ENCODE measurements around the gene RPS18. TPM values are rescaled to one million over a fixed set of nuclear protein-coding genes. Genes with fewer than 3 reads are reported as not detected.

The RPS18 gene
- total RNA-seq, 1 experiment from 2014 or later = 4,062 TPM

DNA sequence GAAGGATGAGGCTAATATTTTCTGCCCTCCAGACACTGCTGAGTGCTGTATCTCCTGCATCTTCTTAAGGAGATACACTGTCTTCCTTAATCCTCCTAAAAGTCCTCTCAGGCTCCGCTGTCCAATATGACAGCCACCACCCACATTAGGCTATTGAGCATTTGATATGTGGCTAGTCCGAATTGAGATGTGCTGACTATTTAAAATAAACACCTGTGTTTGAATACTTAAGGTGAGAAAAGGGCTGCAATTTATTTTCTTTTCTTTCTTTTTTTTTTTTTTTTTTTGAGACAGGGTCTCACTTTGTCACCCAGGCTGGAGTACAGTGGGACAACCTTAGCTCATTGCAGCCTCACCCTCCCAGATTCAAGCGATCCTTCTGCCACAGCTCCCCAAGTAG is 30.0 kb downstream of the RPS18 start:
- Histone ChIP-seq H3K27ac (ENCODE audit: low read depth, low read length) (no peak overlapping the region), H3K4me3 (replicated peaks in 1 of 2; ENCODE audit: low read depth in 1 of 2, low read length in 2 of 2) (no peak overlapping the region), H3K4me2 (ENCODE audit: low read length) (no peak overlapping the region), H2AFZ (ENCODE audit: low read depth, low read length, poor library complexity, severe bottlenecking) (no peak overlapping the region), H3K9me2 (ENCODE audit: insufficient read depth) (no peaks in the 10 kb centered on the region), H3K4me1 (ENCODE audit: control insufficient read depth in 1 of 2, insufficient read depth in 2 of 2, low read length in 2 of 2) (peaks cover 4 to 23% of the 10 kb centered on the region in 2 experiments; a peak in 3 of 4 replicates), H3K9me3 (ENCODE audit: control insufficient read depth in 1 of 2, insufficient read depth in 1 of 2, low read depth in 1 of 2, low read length in 2 of 2) (no peaks in the 10 kb centered on the region), H3K79me2 (ENCODE audit: insufficient read depth, low read length) (peaks cover 21% of the 10 kb centered on the region), H4K20me1 (ENCODE audit: insufficient read depth) (no peaks in the 10 kb centered on the region), H3K27me3 (ENCODE audit: insufficient read depth, low read length) (no peaks in the 10 kb centered on the region), H3K9ac (ENCODE audit: low read length) (no peak overlapping the region), H3K36me3 (ENCODE audit: control insufficient read depth in 1 of 2, insufficient read depth in 2 of 2, low read length in 2 of 2) (peaks cover 9 to 11% of the 10 kb centered on the region in 2 experiments; a peak in 3 of 4 replicates)
- CTCF ChIA-PET = no interaction called here
- POLR2A ChIA-PET = interaction anchor here (1.0 kb wide), 1 partner anchor 9 kb away, joined by 3 read pairs; no protein-coding TSS in a partner anchor
- DNase-seq (ENCODE audit: low read depth, low spot score) (no peak), ATAC-seq (no peak)
- BruUV-seq (replicated peaks) = no TSS peak
- RAD21 ChIA-PET (ENCODE audit: low non-redundant PET in 1 of 2, low total read pairs in 2 of 2, uncharacterized antibody in 2 of 2, unreplicated experiment in 2 of 2) = no interaction called here
- intact Hi-C loops (cut with micrococcal nuclease) = no loop called here
- TF ChIP-seq ZFX (IDR thresholded peaks at IDR 0.05) = no peak
- no peak for TF ChIP-seq FOSL1 (IDR thresholded peaks at IDR 0.05; ENCODE audit: low read depth)
- TF ChIP-seq ZNF274 (IDR thresholded peaks at IDR 0.05; ENCODE audit: low read depth, low read length) = no peak
- TF ChIP-seq, protein P1, sequence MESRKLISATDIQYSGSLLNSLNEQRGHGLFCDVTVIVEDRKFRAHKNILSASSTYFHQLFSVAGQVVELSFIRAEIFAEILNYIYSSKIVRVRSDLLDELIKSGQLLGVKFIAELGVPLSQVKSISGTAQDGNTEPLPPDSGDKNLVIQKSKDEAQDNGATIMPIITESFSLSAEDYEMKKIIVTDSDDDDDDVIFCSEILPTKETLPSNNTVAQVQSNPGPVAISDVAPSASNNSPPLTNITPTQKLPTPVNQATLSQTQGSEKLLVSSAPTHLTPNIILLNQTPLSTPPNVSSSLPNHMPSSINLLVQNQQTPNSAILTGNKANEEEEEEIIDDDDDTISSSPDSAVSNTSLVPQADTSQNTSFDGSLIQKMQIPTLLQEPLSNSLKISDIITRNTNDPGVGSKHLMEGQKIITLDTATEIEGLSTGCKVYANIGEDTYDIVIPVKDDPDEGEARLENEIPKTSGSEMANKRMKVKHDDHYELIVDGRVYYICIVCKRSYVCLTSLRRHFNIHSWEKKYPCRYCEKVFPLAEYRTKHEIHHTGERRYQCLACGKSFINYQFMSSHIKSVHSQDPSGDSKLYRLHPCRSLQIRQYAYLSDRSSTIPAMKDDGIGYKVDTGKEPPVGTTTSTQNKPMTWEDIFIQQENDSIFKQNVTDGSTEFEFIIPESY (IDR thresholded peaks at IDR 0.05; ENCODE audit: extremely low read depth, insufficient replicate concordance, low read length) = no peak
- no peak for TF ChIP-seq TCF7L2 (IDR thresholded peaks at IDR 0.05; ENCODE audit: borderline replicate concordance, extremely low read depth, insufficient read depth, insufficient read length)

DNA sequence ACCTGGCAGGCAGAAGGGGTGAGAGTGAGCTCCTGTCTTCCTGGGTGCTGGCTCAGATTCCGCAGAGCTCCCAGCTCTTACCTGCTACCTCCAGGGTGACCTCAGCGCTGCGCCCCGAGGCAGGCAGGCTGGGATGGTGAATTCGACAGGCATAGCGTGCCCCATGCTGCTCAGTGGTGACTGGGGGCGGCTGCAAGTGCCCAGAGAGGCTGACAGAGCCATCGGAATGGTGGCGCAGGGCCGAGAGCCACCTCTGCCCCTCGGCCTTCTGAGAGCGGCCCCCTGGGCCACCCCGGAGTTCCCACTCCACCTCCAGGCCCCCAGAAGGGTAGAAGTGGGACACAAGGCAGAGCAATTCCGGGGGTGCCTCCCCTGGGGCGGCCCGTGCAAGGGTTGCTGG is 32.3 kb downstream of the RPS18 start:
- BruUV-seq (replicated peaks) = no TSS peak
- ATAC-seq = no peak
- ChIA-PET RAD21 (ENCODE audit: low non-redundant PET in 1 of 2, low total read pairs in 2 of 2, uncharacterized antibody in 2 of 2, unreplicated experiment in 2 of 2) (no interaction called here), CTCF (no interaction called here), POLR2A (no interaction called here)
- Histone ChIP-seq H4K20me1 (ENCODE audit: insufficient read depth) (no peaks in the 10 kb centered on the region), H3K79me2 (ENCODE audit: insufficient read depth, low read length) (peaks cover 22% of the 10 kb centered on the region), H3K9me2 (ENCODE audit: insufficient read depth) (no peaks in the 10 kb centered on the region), H3K4me3 (replicated peaks in 1 of 2; ENCODE audit: low read depth in 1 of 2, low read length in 2 of 2) (no peak overlapping the region), H3K27ac (ENCODE audit: low read depth, low read length) (no peak overlapping the region), H3K4me2 (ENCODE audit: low read length) (no peak overlapping the region), H3K4me1 (ENCODE audit: control insufficient read depth in 1 of 2, insufficient read depth in 2 of 2, low read length in 2 of 2) (peaks cover 0 to 9% of the 10 kb centered on the region in 2 experiments; a peak in 1 of 4 replicates), H3K9me3 (ENCODE audit: control insufficient read depth in 1 of 2, insufficient read depth in 1 of 2, low read depth in 1 of 2, low read length in 2 of 2) (no peaks in the 10 kb centered on the region), H3K36me3 (ENCODE audit: control insufficient read depth in 1 of 2, insufficient read depth in 2 of 2, low read length in 2 of 2) (peaks cover 9 to 11% of the 10 kb centered on the region in 2 experiments; a peak in 3 of 4 replicates), H3K9ac (ENCODE audit: low read length) (no peak overlapping the region), H3K27me3 (ENCODE audit: insufficient read depth, low read length) (no peaks in the 10 kb centered on the region), H2AFZ (ENCODE audit: low read depth, low read length, poor library complexity, severe bottlenecking) (no peak overlapping the region)
- DNase-seq (ENCODE audit: low read depth, low spot score) = no peak
- no peak for TF ChIP-seq ELF1 (IDR thresholded peaks at IDR 0.05; ENCODE audit: borderline replicate concordance, low read depth)
- TF ChIP-seq SIN3A (IDR thresholded peaks at IDR 0.05; ENCODE audit: low read depth) = no peak
- TF ChIP-seq POLR2A (IDR thresholded peaks at IDR 0.05; ENCODE audit: borderline replicate concordance, extremely low read depth, insufficient read depth, insufficient read length) = no peak
- TF ChIP-seq, protein P2, sequence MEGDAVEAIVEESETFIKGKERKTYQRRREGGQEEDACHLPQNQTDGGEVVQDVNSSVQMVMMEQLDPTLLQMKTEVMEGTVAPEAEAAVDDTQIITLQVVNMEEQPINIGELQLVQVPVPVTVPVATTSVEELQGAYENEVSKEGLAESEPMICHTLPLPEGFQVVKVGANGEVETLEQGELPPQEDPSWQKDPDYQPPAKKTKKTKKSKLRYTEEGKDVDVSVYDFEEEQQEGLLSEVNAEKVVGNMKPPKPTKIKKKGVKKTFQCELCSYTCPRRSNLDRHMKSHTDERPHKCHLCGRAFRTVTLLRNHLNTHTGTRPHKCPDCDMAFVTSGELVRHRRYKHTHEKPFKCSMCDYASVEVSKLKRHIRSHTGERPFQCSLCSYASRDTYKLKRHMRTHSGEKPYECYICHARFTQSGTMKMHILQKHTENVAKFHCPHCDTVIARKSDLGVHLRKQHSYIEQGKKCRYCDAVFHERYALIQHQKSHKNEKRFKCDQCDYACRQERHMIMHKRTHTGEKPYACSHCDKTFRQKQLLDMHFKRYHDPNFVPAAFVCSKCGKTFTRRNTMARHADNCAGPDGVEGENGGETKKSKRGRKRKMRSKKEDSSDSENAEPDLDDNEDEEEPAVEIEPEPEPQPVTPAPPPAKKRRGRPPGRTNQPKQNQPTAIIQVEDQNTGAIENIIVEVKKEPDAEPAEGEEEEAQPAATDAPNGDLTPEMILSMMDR (IDR thresholded peaks at IDR 0.05 in 2 of 3, conservative IDR thresholded peaks at IDR 0.05 in 1 of 3; ENCODE audit: borderline replicate concordance in 1 of 3, insufficient read depth in 1 of 3, low read depth in 2 of 3, low read length in 2 of 3) = no peak
- TF ChIP-seq ZFX (IDR thresholded peaks at IDR 0.05) = no peak
- no peak for TF ChIP-seq ZNF274 (IDR thresholded peaks at IDR 0.05; ENCODE audit: low read depth, low read length)
- intact Hi-C loops (cut with micrococcal nuclease) = no loop called here
